GM23338 (cell line): ENCODE data around the gene FOXO3. TPM values are rescaled to one million over a fixed set of nuclear protein-coding genes. Genes with fewer than 3 reads are reported as not detected.

ENCODE experiments used
- ATAC-seq: fragments of 200-7000 bp; cut with Tn5 transposase; 3 replicates; pipeline ENCODE4 v1.9.1; 2020
- DNase-seq: peaks from one replicate; pipeline ENCODE4 v3.0.0-alpha.2; 2015; ENCODE audit warnings: low spot score
- H2AFZ ChIP-seq: fragments of 200-600 bp; sonication (generic); 2 replicates; pipeline ENCODE4 v1.8.0; 2016; ENCODE audit warnings: antibody characterized with exemption, mild to moderate bottlenecking, moderate library complexity
- H3F3A ChIP-seq: fragments of 200-600 bp; sonication (generic); replicated peaks from 2 replicates; pipeline ENCODE4 v1.8.0; 2017; ENCODE audit warnings: antibody characterized with exemption, mixed run types, low read depth
- H3K27ac ChIP-seq: fragments of 200-600 bp; sonication (generic); 2 replicates; pipeline ENCODE4 v1.6.1; 2016; ENCODE audit warnings: low read depth
- H3K27me3 ChIP-seq: fragments of 200-600 bp; sonication (generic); 2 replicates; pipeline ENCODE4 v1.8.0; 2016; ENCODE audit warnings: mild to moderate bottlenecking, mixed run types, moderate library complexity; ENCODE audit not compliant: insufficient read depth
- H3K36me3 ChIP-seq: fragments of 200-600 bp; sonication (generic); 2 replicates; pipeline ENCODE4 v1.8.0; 2016; ENCODE audit warnings: mild to moderate bottlenecking; ENCODE audit not compliant: insufficient read depth
- H3K4me1 ChIP-seq: fragments of 200-600 bp; sonication (generic); 2 replicates; pipeline ENCODE4 v1.8.0; 2016; ENCODE audit warnings: mild to moderate bottlenecking, moderate library complexity; ENCODE audit not compliant: insufficient read depth
- H3K4me2 ChIP-seq: fragments of 200-600 bp; sonication (generic); 2 replicates; pipeline ENCODE4 v1.7.1; 2017; ENCODE audit warnings: mixed run types
- H3K4me3 ChIP-seq: fragments of 200-600 bp; sonication (generic); 2 replicates; pipeline ENCODE4 v1.6.1; 2016; ENCODE audit warnings: mixed run types
- H3K79me2 ChIP-seq: fragments of 200-600 bp; sonication (generic); replicated peaks from 2 replicates; pipeline ENCODE4 v1.8.0; 2017; ENCODE audit warnings: mild to moderate bottlenecking; ENCODE audit not compliant: insufficient read depth
- H3K9me2 ChIP-seq: fragments of 200-600 bp; sonication (generic); 2 replicates; pipeline ENCODE4 v1.8.0; 2017; ENCODE audit not compliant: insufficient read depth
- H4K20me1 ChIP-seq: fragments of 200-600 bp; sonication (generic); replicated peaks from 2 replicates; pipeline ENCODE4 v1.8.0; 2017; ENCODE audit warnings: mild to moderate bottlenecking; ENCODE audit not compliant: insufficient read depth
- H3K27ac Mint-ChIP-seq: 2 replicates; pipeline ENCODE4 v1.8.0; 2020; ENCODE audit warnings: inconsistent platforms, mild to moderate bottlenecking, moderate library complexity, mixed read lengths
- H3K27me3 Mint-ChIP-seq: 3 replicates; pipeline ENCODE4 v1.8.0; 2022; ENCODE audit warnings: low read depth, mild to moderate bottlenecking, moderate library complexity, mixed read lengths, inconsistent platforms; ENCODE audit not compliant: insufficient read depth, poor library complexity
- H3K36me3 Mint-ChIP-seq: 3 replicates; pipeline ENCODE4 v1.8.0; 2021; ENCODE audit warnings: low read depth, mild to moderate bottlenecking, inconsistent platforms, moderate library complexity, mixed read lengths
- H3K4me1 Mint-ChIP-seq: 3 replicates; pipeline ENCODE4 v1.8.0; 2020; ENCODE audit warnings: mild to moderate bottlenecking, inconsistent platforms, mixed read lengths
- H3K4me3 Mint-ChIP-seq: 3 replicates; pipeline ENCODE4 v1.8.0; 2021; ENCODE audit warnings: moderate library complexity, mild to moderate bottlenecking, inconsistent platforms, mixed read lengths
- H3K9me3 Mint-ChIP-seq: 3 replicates; pipeline ENCODE4 v1.8.0; 2020; ENCODE audit warnings: moderate library complexity, mild to moderate bottlenecking, inconsistent platforms, mixed read lengths
- CREB1 ChIP-seq: fragments of 250-450 bp; sonication (Bioruptor Pico); IDR thresholded peaks from 2 replicates; pipeline ENCODE4 v1.5.0; 2020; ENCODE audit warnings: low read depth, mild to moderate bottlenecking, moderate library complexity
- EZH2 ChIP-seq: fragments of 200-600 bp; sonication (generic); IDR thresholded peaks from one replicate; pipeline ENCODE4 v1.8.0; 2017; ENCODE audit warnings: antibody characterized with exemption, mild to moderate bottlenecking, low read depth; ENCODE audit not compliant: unreplicated experiment
- NANOG ChIP-seq: IDR thresholded peaks from 2 replicates; pipeline ENCODE4 v1.6.1; 2016; ENCODE audit warnings: antibody characterized with exemption, borderline replicate concordance
- POLR2AphosphoS5 ChIP-seq: IDR thresholded peaks from 2 replicates; pipeline ENCODE4 v1.6.1; 2016; ENCODE audit warnings: antibody characterized with exemption, low read depth
- REST ChIP-seq: IDR thresholded peaks from one replicate; pipeline ENCODE4 v1.6.1; 2018; ENCODE audit warnings: antibody characterized with exemption; ENCODE audit not compliant: unreplicated experiment
- STAT1 ChIP-seq: IDR thresholded peaks from one replicate; pipeline ENCODE4 v1.6.1; 2016; ENCODE audit warnings: antibody characterized with exemption; ENCODE audit not compliant: unreplicated experiment
- ZNF331 ChIP-seq: fragments of 250-450 bp; sonication (Bioruptor Pico); IDR thresholded peaks from 2 replicates; pipeline ENCODE4 v1.5.0; 2020; ENCODE audit warnings: low read depth, mild to moderate bottlenecking, moderate library complexity
- polyA plus RNA-seq: library from polyadenylated mRNA; unstranded; fragments of >200 nt; fragmentation: Nextera tagmentation; extraction: Ambion mirVana; gene quantifications from 2 replicates; pipeline ENCODE4 v1.2.1, GENCODE V29; 2016
- total RNA-seq: library from RNA; depleted of rRNA; stranded (reverse); fragments of >200 nt; shearing (Covaris generic); gene quantifications from 2 replicates; pipeline ENCODE4 v1.2.3, GENCODE V29; 2014
- TF ChIP-seq, protein P1 (sequence below), 2 experiments: fragments of 200-600 bp in 1 of 2; sonication (generic) in 1 of 2; conservative IDR thresholded peaks; 2 replicates each; pipeline versions ENCODE4 v1.5.1 to v1.6.1; 2016 to 2017; ENCODE audit warnings: antibody characterized with exemption in 2 of 2, low read depth in 2 of 2, mild to moderate bottlenecking in 2 of 2, moderate library complexity in 1 of 2
- TF ChIP-seq, protein P2 (sequence below): IDR thresholded peaks from 2 replicates; pipeline ENCODE4 v1.6.1; 2016; ENCODE audit warnings: antibody characterized with exemption
- TF ChIP-seq, protein P3 (sequence below): fragments of 250-450 bp; sonication (Bioruptor Pico); IDR thresholded peaks from 2 replicates; pipeline ENCODE4 v1.5.0; 2020; ENCODE audit warnings: mild to moderate bottlenecking, moderate library complexity

Gene FOXO3
- total and polyA plus RNA-seq, 2 experiments from 2014 or later, result 9.8 to 20.2 TPM

DNA sequence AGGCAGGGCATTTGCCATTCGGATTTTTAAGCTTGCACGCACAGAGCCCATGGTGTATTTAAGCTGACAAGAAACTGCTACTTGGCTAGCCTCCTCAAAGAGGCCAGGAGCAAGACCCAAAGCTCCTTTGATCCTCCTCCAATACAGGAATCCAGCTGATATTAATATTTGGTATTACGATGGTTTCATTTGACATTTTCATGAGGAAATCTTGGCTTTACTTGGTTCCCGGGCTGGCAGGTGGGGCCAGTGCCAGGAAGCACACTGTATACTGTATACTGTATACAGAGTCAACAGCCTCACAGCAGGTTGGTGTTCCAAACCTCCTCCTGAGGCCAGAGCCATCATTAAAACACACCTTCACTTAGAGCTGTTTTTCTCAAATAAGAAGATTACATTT is 149.3 kb downstream of the FOXO3 start:
- no peaks in the 10 kb centered on the region for H3K4me1 ChIP-seq
- H2AFZ ChIP-seq, result no peak overlapping the region
- Mint-ChIP-seq H3K4me3 (no peak overlapping the region), H3K27ac (no peak overlapping the region), H3K36me3 (no peaks in the 10 kb centered on the region), H3K9me3 (no peaks in the 10 kb centered on the region), H3K27me3 (peaks cover 5% of the 10 kb centered on the region), H3K4me1 (peaks cover 14% of the 10 kb centered on the region)
- no peaks in the 10 kb centered on the region for H4K20me1 ChIP-seq
- ATAC-seq, result no peak
- no peak overlapping the region for H3K4me2 ChIP-seq
- no peaks in the 10 kb centered on the region for H3K36me3 ChIP-seq
- no peak for DNase-seq
- H3K27ac ChIP-seq, result no peak overlapping the region
- no peaks in the 10 kb centered on the region for H3F3A ChIP-seq
- TF ChIP-seq POLR2AphosphoS5, result no peak
- TF ChIP-seq CREB1, result no peak
- TF ChIP-seq, protein P1, sequence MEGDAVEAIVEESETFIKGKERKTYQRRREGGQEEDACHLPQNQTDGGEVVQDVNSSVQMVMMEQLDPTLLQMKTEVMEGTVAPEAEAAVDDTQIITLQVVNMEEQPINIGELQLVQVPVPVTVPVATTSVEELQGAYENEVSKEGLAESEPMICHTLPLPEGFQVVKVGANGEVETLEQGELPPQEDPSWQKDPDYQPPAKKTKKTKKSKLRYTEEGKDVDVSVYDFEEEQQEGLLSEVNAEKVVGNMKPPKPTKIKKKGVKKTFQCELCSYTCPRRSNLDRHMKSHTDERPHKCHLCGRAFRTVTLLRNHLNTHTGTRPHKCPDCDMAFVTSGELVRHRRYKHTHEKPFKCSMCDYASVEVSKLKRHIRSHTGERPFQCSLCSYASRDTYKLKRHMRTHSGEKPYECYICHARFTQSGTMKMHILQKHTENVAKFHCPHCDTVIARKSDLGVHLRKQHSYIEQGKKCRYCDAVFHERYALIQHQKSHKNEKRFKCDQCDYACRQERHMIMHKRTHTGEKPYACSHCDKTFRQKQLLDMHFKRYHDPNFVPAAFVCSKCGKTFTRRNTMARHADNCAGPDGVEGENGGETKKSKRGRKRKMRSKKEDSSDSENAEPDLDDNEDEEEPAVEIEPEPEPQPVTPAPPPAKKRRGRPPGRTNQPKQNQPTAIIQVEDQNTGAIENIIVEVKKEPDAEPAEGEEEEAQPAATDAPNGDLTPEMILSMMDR (conservative IDR thresholded peaks at IDR 0.05; ENCODE audit: low read depth in 2 of 2), result no peak
- no peak for TF ChIP-seq STAT1
- no peaks in the 10 kb centered on the region for H3K27me3 ChIP-seq
- no peak overlapping the region for H3K4me3 ChIP-seq
- no peaks in the 10 kb centered on the region for H3K9me2 ChIP-seq
- H3K79me2 ChIP-seq, result no peaks in the 10 kb centered on the region

GRCh38 chr6:108710551-108710950 is 149.8 kb downstream of the FOXO3 start:
- DNase-seq, result no peak
- Mint-ChIP-seq H3K36me3 (no peaks in the 10 kb centered on the region), H3K4me1 (peaks cover 14% of the 10 kb centered on the region), H3K27ac (no peak overlapping the region), H3K9me3 (no peaks in the 10 kb centered on the region), H3K27me3 (peaks cover 5% of the 10 kb centered on the region), H3K4me3 (no peak overlapping the region)
- Histone ChIP-seq H3K79me2 (no peaks in the 10 kb centered on the region), H3K27me3 (no peaks in the 10 kb centered on the region), H3K9me2 (no peaks in the 10 kb centered on the region), H3F3A (no peaks in the 10 kb centered on the region), H3K36me3 (no peaks in the 10 kb centered on the region), H3K4me1 (no peaks in the 10 kb centered on the region), H3K4me2 (no peak overlapping the region), H2AFZ (no peak overlapping the region), H3K27ac (no peak overlapping the region), H4K20me1 (no peaks in the 10 kb centered on the region), H3K4me3 (no peak overlapping the region)
- no peak for ATAC-seq
- TF ChIP-seq, protein P2, sequence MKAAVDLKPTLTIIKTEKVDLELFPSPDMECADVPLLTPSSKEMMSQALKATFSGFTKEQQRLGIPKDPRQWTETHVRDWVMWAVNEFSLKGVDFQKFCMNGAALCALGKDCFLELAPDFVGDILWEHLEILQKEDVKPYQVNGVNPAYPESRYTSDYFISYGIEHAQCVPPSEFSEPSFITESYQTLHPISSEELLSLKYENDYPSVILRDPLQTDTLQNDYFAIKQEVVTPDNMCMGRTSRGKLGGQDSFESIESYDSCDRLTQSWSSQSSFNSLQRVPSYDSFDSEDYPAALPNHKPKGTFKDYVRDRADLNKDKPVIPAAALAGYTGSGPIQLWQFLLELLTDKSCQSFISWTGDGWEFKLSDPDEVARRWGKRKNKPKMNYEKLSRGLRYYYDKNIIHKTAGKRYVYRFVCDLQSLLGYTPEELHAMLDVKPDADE, result no peak
- no peak for TF ChIP-seq CREB1
- no peak for TF ChIP-seq ZNF331
- no peak for TF ChIP-seq POLR2AphosphoS5
- TF ChIP-seq EZH2, result no peak
- TF ChIP-seq, protein P3, sequence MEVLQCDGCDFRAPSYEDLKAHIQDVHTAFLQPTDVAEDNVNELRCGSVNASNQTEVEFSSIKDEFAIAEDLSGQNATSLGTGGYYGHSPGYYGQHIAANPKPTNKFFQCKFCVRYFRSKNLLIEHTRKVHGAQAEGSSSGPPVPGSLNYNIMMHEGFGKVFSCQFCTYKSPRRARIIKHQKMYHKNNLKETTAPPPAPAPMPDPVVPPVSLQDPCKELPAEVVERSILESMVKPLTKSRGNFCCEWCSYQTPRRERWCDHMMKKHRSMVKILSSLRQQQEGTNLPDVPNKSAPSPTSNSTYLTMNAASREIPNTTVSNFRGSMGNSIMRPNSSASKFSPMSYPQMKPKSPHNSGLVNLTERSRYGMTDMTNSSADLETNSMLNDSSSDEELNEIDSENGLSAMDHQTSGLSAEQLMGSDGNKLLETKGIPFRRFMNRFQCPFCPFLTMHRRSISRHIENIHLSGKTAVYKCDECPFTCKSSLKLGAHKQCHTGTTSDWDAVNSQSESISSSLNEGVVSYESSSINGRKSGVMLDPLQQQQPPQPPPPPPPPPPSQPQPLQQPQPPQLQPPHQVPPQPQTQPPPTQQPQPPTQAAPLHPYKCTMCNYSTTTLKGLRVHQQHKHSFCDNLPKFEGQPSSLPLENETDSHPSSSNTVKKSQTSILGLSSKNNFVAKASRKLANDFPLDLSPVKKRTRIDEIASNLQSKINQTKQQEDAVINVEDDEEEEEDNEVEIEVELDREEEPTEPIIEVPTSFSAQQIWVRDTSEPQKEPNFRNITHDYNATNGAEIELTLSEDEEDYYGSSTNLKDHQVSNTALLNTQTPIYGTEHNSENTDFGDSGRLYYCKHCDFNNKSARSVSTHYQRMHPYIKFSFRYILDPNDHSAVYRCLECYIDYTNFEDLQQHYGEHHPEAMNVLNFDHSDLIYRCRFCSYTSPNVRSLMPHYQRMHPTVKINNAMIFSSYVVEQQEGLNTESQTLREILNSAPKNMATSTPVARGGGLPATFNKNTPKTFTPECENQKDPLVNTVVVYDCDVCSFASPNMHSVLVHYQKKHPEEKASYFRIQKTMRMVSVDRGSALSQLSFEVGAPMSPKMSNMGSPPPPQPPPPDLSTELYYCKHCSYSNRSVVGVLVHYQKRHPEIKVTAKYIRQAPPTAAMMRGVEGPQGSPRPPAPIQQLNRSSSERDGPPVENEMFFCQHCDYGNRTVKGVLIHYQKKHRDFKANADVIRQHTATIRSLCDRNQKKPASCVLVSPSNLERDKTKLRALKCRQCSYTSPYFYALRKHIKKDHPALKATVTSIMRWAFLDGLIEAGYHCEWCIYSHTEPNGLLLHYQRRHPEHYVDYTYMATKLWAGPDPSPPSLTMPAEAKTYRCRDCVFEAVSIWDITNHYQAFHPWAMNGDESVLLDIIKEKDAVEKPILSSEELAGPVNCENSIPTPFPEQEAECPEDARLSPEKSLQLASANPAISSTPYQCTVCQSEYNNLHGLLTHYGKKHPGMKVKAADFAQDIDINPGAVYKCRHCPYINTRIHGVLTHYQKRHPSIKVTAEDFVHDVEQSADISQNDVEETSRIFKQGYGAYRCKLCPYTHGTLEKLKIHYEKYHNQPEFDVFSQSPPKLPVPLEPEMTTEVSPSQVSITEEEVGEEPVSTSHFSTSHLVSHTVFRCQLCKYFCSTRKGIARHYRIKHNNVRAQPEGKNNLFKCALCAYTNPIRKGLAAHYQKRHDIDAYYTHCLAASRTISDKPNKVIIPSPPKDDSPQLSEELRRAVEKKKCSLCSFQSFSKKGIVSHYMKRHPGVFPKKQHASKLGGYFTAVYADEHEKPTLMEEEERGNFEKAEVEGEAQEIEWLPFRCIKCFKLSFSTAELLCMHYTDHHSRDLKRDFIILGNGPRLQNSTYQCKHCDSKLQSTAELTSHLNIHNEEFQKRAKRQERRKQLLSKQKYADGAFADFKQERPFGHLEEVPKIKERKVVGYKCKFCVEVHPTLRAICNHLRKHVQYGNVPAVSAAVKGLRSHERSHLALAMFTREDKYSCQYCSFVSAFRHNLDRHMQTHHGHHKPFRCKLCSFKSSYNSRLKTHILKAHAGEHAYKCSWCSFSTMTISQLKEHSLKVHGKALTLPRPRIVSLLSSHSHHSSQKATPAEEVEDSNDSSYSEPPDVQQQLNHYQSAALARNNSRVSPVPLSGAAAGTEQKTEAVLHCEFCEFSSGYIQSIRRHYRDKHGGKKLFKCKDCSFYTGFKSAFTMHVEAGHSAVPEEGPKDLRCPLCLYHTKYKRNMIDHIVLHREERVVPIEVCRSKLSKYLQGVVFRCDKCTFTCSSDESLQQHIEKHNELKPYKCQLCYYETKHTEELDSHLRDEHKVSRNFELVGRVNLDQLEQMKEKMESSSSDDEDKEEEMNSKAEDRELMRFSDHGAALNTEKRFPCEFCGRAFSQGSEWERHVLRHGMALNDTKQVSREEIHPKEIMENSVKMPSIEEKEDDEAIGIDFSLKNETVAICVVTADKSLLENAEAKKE (CRISPR knock-in tag), result no peak
- TF ChIP-seq NANOG, result no peak
- no peak for TF ChIP-seq REST
